WTC11 (cell line): Measurements from ENCODE around the gene PARD3B. TPM values are rescaled to one million over a fixed set of nuclear protein-coding genes. Genes with fewer than 3 reads are reported as not detected.

Experiments used
- ATAC-seq: fragments of 200-7000 bp; cut with Tn5 transposase; 2 replicates; pipeline ENCODE4 v1.10.0; 2021; ENCODE audit warnings: mild to moderate bottlenecking, moderate library complexity
- CTCF ChIA-PET: fragments of 300-600 bp; sonication (Branson Sonifier 250); formaldehyde crosslinking; loops from one replicate; lab custom pipeline; 2021; ENCODE audit warnings: antibody characterized with exemption; lab: Charles Lee
- POLR2A ChIA-PET: fragments of 350-600 bp; sonication (Branson Sonifier 250); formaldehyde crosslinking; loops from one replicate; lab custom pipeline; 2021; ENCODE audit warnings: antibody characterized with exemption; lab: Charles Lee
- DNase-seq: peaks from one replicate; pipeline ENCODE4 v3.0.0; 2021; ENCODE audit warnings: low spot score
- H3K27ac Mint-ChIP-seq: 2 replicates; pipeline ENCODE4 v1.8.0; 2021; ENCODE audit warnings: mixed read lengths
- H3K27me3 Mint-ChIP-seq: 2 replicates; pipeline ENCODE4 v1.8.0; 2021; ENCODE audit warnings: low read depth, mild to moderate bottlenecking, moderate library complexity, mixed read lengths
- H3K36me3 Mint-ChIP-seq: 2 replicates; pipeline ENCODE4 v1.8.0; 2021; ENCODE audit warnings: mixed read lengths
- H3K4me1 Mint-ChIP-seq: 2 replicates; pipeline ENCODE4 v1.8.0; 2022; ENCODE audit warnings: mixed read lengths
- H3K4me3 Mint-ChIP-seq: 2 replicates; pipeline ENCODE4 v1.8.0; 2021; ENCODE audit warnings: mild to moderate bottlenecking, moderate library complexity, mixed read lengths
- H3K9me3 Mint-ChIP-seq: 2 replicates; pipeline ENCODE4 v1.8.0; 2021; ENCODE audit warnings: mixed read lengths
- ATF1 ChIP-seq: sonication (generic); formaldehyde crosslinking; IDR thresholded peaks from 2 replicates; pipeline ENCODE4 v1.8.1; 2023; ENCODE audit warnings: mild to moderate bottlenecking, moderate library complexity, missing genetic modification reagents
- CREB1 ChIP-seq: sonication (generic); formaldehyde crosslinking; IDR thresholded peaks from 2 replicates; pipeline ENCODE4 v1.8.0; 2023; ENCODE audit warnings: mild to moderate bottlenecking, missing genetic modification reagents
- E2F5 ChIP-seq: sonication (generic); formaldehyde crosslinking; IDR thresholded peaks from 2 replicates; pipeline ENCODE4 v1.8.1; 2022; ENCODE audit warnings: mild to moderate bottlenecking, moderate library complexity, missing genetic modification reagents
- GTF2I ChIP-seq: fragments of 250-450 bp; sonication (Bioruptor Pico); conservative IDR thresholded peaks from 2 replicates; pipeline ENCODE4 v1.4.0; 2021; ENCODE audit warnings: mild to moderate bottlenecking
- HMGA2 ChIP-seq: fragments of 250-450 bp; sonication (Bioruptor Pico); IDR thresholded peaks from 2 replicates; pipeline ENCODE4 v1.4.0; 2021; ENCODE audit warnings: mild to moderate bottlenecking, moderate library complexity
- JAZF1 ChIP-seq: fragments of 250-450 bp; sonication (Bioruptor Pico); IDR thresholded peaks from 2 replicates; pipeline ENCODE4 v1.9.0; 2021; ENCODE audit warnings: moderate library complexity, mild to moderate bottlenecking, inconsistent platforms
- NFATC4 ChIP-seq: fragments of 250-450 bp; sonication (Bioruptor Pico); IDR thresholded peaks from 2 replicates; pipeline ENCODE4 v1.9.0; 2021; ENCODE audit warnings: mild to moderate bottlenecking
- NFYB ChIP-seq: sonication (generic); formaldehyde crosslinking; conservative IDR thresholded peaks from 2 replicates; pipeline ENCODE4 v1.8.0; 2022; ENCODE audit warnings: low read depth, missing genetic modification reagents
- NR1H2 ChIP-seq: sonication (generic); formaldehyde crosslinking; IDR thresholded peaks from 2 replicates; pipeline ENCODE4 v1.9.0; 2021; ENCODE audit warnings: mild to moderate bottlenecking, moderate library complexity, missing genetic modification reagents
- PRRX2 ChIP-seq: fragments of 250-450 bp; sonication (Bioruptor Pico); IDR thresholded peaks from 2 replicates; pipeline ENCODE4 v1.8.0; 2021; ENCODE audit warnings: mild to moderate bottlenecking
- RORB ChIP-seq: fragments of 250-450 bp; sonication (Bioruptor Pico); IDR thresholded peaks from 2 replicates; pipeline ENCODE4 v1.9.0; 2021; ENCODE audit warnings: mild to moderate bottlenecking
- SOX15 ChIP-seq: fragments of 250-450 bp; sonication (Bioruptor Pico); IDR thresholded peaks from 2 replicates; pipeline ENCODE4 v1.9.0; 2021; ENCODE audit warnings: mild to moderate bottlenecking
- SP1 ChIP-seq: sonication (generic); formaldehyde crosslinking; conservative IDR thresholded peaks from 2 replicates; pipeline ENCODE4 v1.8.1; 2022; ENCODE audit warnings: missing genetic modification reagents
- STAT6 ChIP-seq: sonication (generic); formaldehyde crosslinking; conservative IDR thresholded peaks from 2 replicates; pipeline ENCODE4 v1.8.1; 2023; ENCODE audit warnings: mild to moderate bottlenecking, low read depth, missing genetic modification reagents, moderate library complexity
- TCF7 ChIP-seq: sonication (generic); formaldehyde crosslinking; IDR thresholded peaks from 2 replicates; pipeline ENCODE4 v1.8.0; 2022; ENCODE audit warnings: mild to moderate bottlenecking, low read depth, missing genetic modification reagents, moderate library complexity
- TEAD4 ChIP-seq: sonication (generic); formaldehyde crosslinking; IDR thresholded peaks from 2 replicates; pipeline ENCODE4 v1.8.0; 2022; ENCODE audit warnings: mild to moderate bottlenecking, missing genetic modification reagents
- ZBTB21 ChIP-seq: sonication (generic); formaldehyde crosslinking; IDR thresholded peaks from 2 replicates; pipeline ENCODE4 v1.8.1; 2023; ENCODE audit warnings: mild to moderate bottlenecking, missing genetic modification reagents, borderline replicate concordance
- ZBTB43 ChIP-seq: sonication (generic); formaldehyde crosslinking; IDR thresholded peaks from 2 replicates; pipeline ENCODE4 v1.8.1; 2023; ENCODE audit warnings: mild to moderate bottlenecking, missing genetic modification reagents
- ZNF121 ChIP-seq: sonication (generic); formaldehyde crosslinking; IDR thresholded peaks from 2 replicates; pipeline ENCODE4 v1.8.0; 2023; ENCODE audit warnings: missing genetic modification reagents
- ZNF219 ChIP-seq: sonication (generic); formaldehyde crosslinking; IDR thresholded peaks from 2 replicates; pipeline ENCODE4 v1.8.0; 2023; ENCODE audit warnings: missing genetic modification reagents, mild to moderate bottlenecking, borderline replicate concordance
- ZNF416 ChIP-seq: fragments of 250-450 bp; sonication (Bioruptor Pico); IDR thresholded peaks from 2 replicates; pipeline ENCODE4 v1.9.0; 2021; ENCODE audit warnings: mild to moderate bottlenecking, inconsistent platforms
- ZNF512 ChIP-seq: sonication (generic); formaldehyde crosslinking; IDR thresholded peaks from 2 replicates; pipeline ENCODE4 v1.8.1; 2022; ENCODE audit warnings: missing genetic modification reagents, borderline replicate concordance
- ZNF671 ChIP-seq: fragments of 250-450 bp; sonication (Bioruptor Pico); IDR thresholded peaks from 2 replicates; pipeline ENCODE4 v1.8.0; 2021; ENCODE audit warnings: mild to moderate bottlenecking
- total RNA-seq: library from RNA; stranded (reverse); gene quantifications from 3 replicates; pipeline ENCODE4 v1.2.3, GENCODE V29; 2021
- TF ChIP-seq, protein P1 (sequence below): sonication (generic); formaldehyde crosslinking; IDR thresholded peaks from 2 replicates; pipeline ENCODE4 v1.8.0; 2023; ENCODE audit warnings: missing genetic modification reagents
- TF ChIP-seq, protein P2 (sequence below): sonication (generic); formaldehyde crosslinking; conservative IDR thresholded peaks from 2 replicates; pipeline ENCODE4 v1.8.1; 2022; ENCODE audit warnings: mild to moderate bottlenecking, missing genetic modification reagents
- TF ChIP-seq, protein P3 (sequence below): sonication (generic); formaldehyde crosslinking; IDR thresholded peaks from 2 replicates; pipeline ENCODE4 v1.8.1; 2023; ENCODE audit warnings: mild to moderate bottlenecking, moderate library complexity, missing genetic modification reagents

The PARD3B gene
- total RNA-seq, 1 experiment from 2014 or later, result 5.6 TPM

GRCh38 chr2:204632410-204632809, 87.1 kb downstream of the PARD3B start (continued):
- TF ChIP-seq PRRX2 (CRISPR knock-in tag) (no peak), ZNF219 (CRISPR knock-in tag) (no peak), ZNF121 (no peak), NR1H2 (CRISPR knock-in tag) (no peak), NFYB (CRISPR knock-in tag) (no peak), RORB (CRISPR knock-in tag) (no peak)

- Mint-ChIP-seq H3K36me3 (no peaks in the 10 kb centered on the region), H3K27ac (no peak overlapping the region), H3K4me3 (no peak overlapping the region), H3K27me3 (no peaks in the 10 kb centered on the region), H3K4me1 (no peaks in the 10 kb centered on the region), H3K9me3 (no peaks in the 10 kb centered on the region)
- ATAC-seq, result no peak
- CTCF ChIA-PET, result no interaction called here
- POLR2A ChIA-PET, result no interaction called here
- DNase-seq, result no peak
- TF ChIP-seq E2F5 (no peak), SOX15 (CRISPR knock-in tag) (no peak), ATF1 (no peak), ZNF416 (CRISPR knock-in tag) (no peak), NFATC4 (CRISPR knock-in tag) (no peak), JAZF1 (CRISPR knock-in tag) (no peak), GTF2I (CRISPR knock-in tag) (no peak), NFYB (CRISPR knock-in tag) (no peak)
- TF ChIP-seq, protein P1, sequence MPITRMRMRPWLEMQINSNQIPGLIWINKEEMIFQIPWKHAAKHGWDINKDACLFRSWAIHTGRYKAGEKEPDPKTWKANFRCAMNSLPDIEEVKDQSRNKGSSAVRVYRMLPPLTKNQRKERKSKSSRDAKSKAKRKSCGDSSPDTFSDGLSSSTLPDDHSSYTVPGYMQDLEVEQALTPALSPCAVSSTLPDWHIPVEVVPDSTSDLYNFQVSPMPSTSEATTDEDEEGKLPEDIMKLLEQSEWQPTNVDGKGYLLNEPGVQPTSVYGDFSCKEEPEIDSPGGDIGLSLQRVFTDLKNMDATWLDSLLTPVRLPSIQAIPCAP (CRISPR knock-in tag), result no peak
- TF ChIP-seq, protein P2, sequence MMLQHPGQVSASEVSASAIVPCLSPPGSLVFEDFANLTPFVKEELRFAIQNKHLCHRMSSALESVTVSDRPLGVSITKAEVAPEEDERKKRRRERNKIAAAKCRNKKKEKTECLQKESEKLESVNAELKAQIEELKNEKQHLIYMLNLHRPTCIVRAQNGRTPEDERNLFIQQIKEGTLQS (CRISPR knock-in tag), result no peak
Observed at GRCh38 chr2:204634564-204634963, 89.3 kb downstream of the PARD3B start.

GRCh38 chr2:204635478-204635877, 90.2 kb downstream of the PARD3B start:
- CTCF ChIA-PET, result no interaction called here
- TF ChIP-seq ZBTB21 (CRISPR knock-in tag), result no peak
- no peak for TF ChIP-seq ZNF512 (CRISPR knock-in tag)
- TF ChIP-seq JAZF1 (CRISPR knock-in tag), result no peak
- TF ChIP-seq, protein P3, sequence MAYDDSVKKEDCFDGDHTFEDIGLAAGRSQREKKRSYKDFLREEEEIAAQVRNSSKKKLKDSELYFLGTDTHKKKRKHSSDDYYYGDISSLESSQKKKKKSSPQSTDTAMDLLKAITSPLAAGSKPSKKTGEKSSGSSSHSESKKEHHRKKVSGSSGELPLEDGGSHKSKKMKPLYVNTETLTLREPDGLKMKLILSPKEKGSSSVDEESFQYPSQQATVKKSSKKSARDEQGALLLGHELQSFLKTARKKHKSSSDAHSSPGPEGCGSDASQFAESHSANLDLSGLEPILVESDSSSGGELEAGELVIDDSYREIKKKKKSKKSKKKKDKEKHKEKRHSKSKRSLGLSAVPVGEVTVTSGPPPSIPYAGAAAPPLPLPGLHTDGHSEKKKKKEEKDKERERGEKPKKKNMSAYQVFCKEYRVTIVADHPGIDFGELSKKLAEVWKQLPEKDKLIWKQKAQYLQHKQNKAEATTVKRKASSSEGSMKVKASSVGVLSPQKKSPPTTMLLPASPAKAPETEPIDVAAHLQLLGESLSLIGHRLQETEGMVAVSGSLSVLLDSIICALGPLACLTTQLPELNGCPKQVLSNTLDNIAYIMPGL (CRISPR knock-in tag), result no peak
- TF ChIP-seq STAT6, result no peak
- no peak for TF ChIP-seq CREB1 (CRISPR knock-in tag)
- no peak for TF ChIP-seq NFATC4 (CRISPR knock-in tag)
- no peak for TF ChIP-seq ZBTB43 (CRISPR knock-in tag)
- TF ChIP-seq TCF7 (CRISPR knock-in tag), result no peak
- no peak for TF ChIP-seq ZNF671 (CRISPR knock-in tag)
- TF ChIP-seq SP1 (CRISPR knock-in tag), result no peak
- TF ChIP-seq HMGA2 (CRISPR knock-in tag), result no peak
- no peak for TF ChIP-seq TEAD4 (CRISPR knock-in tag)
- TF ChIP-seq, all 79 proteins: peak for 0
- Mint-ChIP-seq H3K9me3 (no peaks in the 10 kb centered on the region), H3K4me3 (no peak overlapping the region), H3K4me1 (no peaks in the 10 kb centered on the region), H3K27ac (no peak overlapping the region), H3K27me3 (no peaks in the 10 kb centered on the region), H3K36me3 (no peaks in the 10 kb centered on the region)
- no peak for DNase-seq
- no peak for ATAC-seq
- POLR2A ChIA-PET, result no interaction called here
